NCI-H2171 (cell line): ENCODE data around the gene NREP.

ENCODE experiments used
- DNase-seq: peaks from one replicate; lab custom pipeline; 2025; lab: John Stamatoyannopoulos, UW

NREP gene

GRCh38 chr5:111756581-111757354 lies at the start of gene NREP:
Gene NREP (minus strand): TSS chr5:111757194. CDS start chr5:111755772, 1,422 bp downstream.
- no peak for DNase-seq

- no peak for DNase-seq
These were observed 49.8 kb upstream of the NREP start for GRCh38 chr5:111806753-111807152.

- DNase-seq: no peak
These were observed 49.2 kb upstream of the NREP start for GRCh38 chr5:111806156-111806555.

GRCh38 chr5:111805071-111805470 lies 48.1 kb upstream of the NREP start:
- DNase-seq: no peak

GRCh38 chr5:111800351-111800750 lies 43.4 kb upstream of the NREP start:
- DNase-seq: no peak

GRCh38 chr5:111795142-111795541 lies 38.1 kb upstream of the NREP start:
- DNase-seq: no peak

GRCh38 chr5:111792471-111793058 lies 35.6 kb upstream of the NREP start:
- no peak for DNase-seq

GRCh38 chr5:111790295-111790694 lies 33.3 kb upstream of the NREP start:
- no peak for DNase-seq

- DNase-seq: no peak
These were observed 30.0 kb upstream of the NREP start for GRCh38 chr5:111787006-111787405.

GRCh38 chr5:111784491-111785181 lies 27.6 kb upstream of the NREP start:
- no peak for DNase-seq

GRCh38 chr5:111783537-111783936 lies 26.5 kb upstream of the NREP start:
- no peak for DNase-seq

GRCh38 chr5:111782216-111782615 lies 25.2 kb upstream of the NREP start:
- no peak for DNase-seq

GRCh38 chr5:111781200-111781599 lies 24.2 kb upstream of the NREP start:
- no peak for DNase-seq

- no peak for DNase-seq
These were observed 22.9 kb upstream of the NREP start for GRCh38 chr5:111779922-111780292.

GRCh38 chr5:111779260-111779921 lies 22.4 kb upstream of the NREP start:
- DNase-seq: no peak

- no peak for DNase-seq
These were observed 20.2 kb upstream of the NREP start for GRCh38 chr5:111776913-111777781.

GRCh38 chr5:111775224-111775623 lies 18.2 kb upstream of the NREP start:
- no peak for DNase-seq

- no peak for DNase-seq
These were observed 17.5 kb upstream of the NREP start for GRCh38 chr5:111774525-111774924.

- no peak for DNase-seq
These were observed 15.6 kb upstream of the NREP start for GRCh38 chr5:111772456-111773122.

GRCh38 chr5:111769541-111769940 lies 12.5 kb upstream of the NREP start:
- DNase-seq: no peak
